Non-pigmented ciliary epithelial cell (primary cell): ENCODE results near the gene TEAD1.

Experiments
- DNase-seq: peaks from one replicate; pipeline ENCODE4 v3.0.0-alpha.2; 2010; ENCODE audit warnings: low read depth

Gene TEAD1

GRCh38 chr11:12764187-12764914, 90.1 kb downstream of the TEAD1 start:
- no peak for DNase-seq

- DNase-seq, result no peak
Observed at GRCh38 chr11:12765428-12765827, 91.2 kb downstream of the TEAD1 start.

- no peak for DNase-seq
Observed at GRCh38 chr11:12767027-12767426, 92.8 kb downstream of the TEAD1 start.

- DNase-seq, result no peak
Observed at GRCh38 chr11:12767577-12767976, 93.4 kb downstream of the TEAD1 start.

GRCh38 chr11:12768726-12769673, 94.8 kb downstream of the TEAD1 start:
- DNase-seq, result no peak

GRCh38 chr11:12769834-12770345, 95.7 kb downstream of the TEAD1 start:
- DNase-seq, result peak; percentile 70

- no peak for DNase-seq
Observed at GRCh38 chr11:12770435-12770834, 96.2 kb downstream of the TEAD1 start.

- DNase-seq, result no peak
Observed at GRCh38 chr11:12770966-12771597, 96.9 kb downstream of the TEAD1 start.

GRCh38 chr11:12771875-12772274, 97.7 kb downstream of the TEAD1 start:
- DNase-seq, result no peak

GRCh38 chr11:12772324-12772723, 98.1 kb downstream of the TEAD1 start:
- DNase-seq, result no peak

GRCh38 chr11:12773591-12773990, 99.4 kb downstream of the TEAD1 start:
- DNase-seq, result no peak

GRCh38 chr11:12775955-12776354, 101.7 kb downstream of the TEAD1 start:
- DNase-seq, result no peak

- no peak for DNase-seq
Observed at GRCh38 chr11:12777208-12777874, 103.1 kb downstream of the TEAD1 start.

- DNase-seq, result no peak
Observed at GRCh38 chr11:12778240-12778905, 104.2 kb downstream of the TEAD1 start.

- no peak for DNase-seq
Observed at GRCh38 chr11:12783765-12784164, 109.5 kb downstream of the TEAD1 start.

GRCh38 chr11:12784445-12784844, 110.2 kb downstream of the TEAD1 start:
- no peak for DNase-seq

GRCh38 chr11:12784987-12785386, 110.8 kb downstream of the TEAD1 start:
- DNase-seq, result no peak

- DNase-seq, result no peak
Observed at GRCh38 chr11:12785901-12786300, 111.7 kb downstream of the TEAD1 start.

GRCh38 chr11:12786450-12786849, 112.2 kb downstream of the TEAD1 start:
- no peak for DNase-seq

- no peak for DNase-seq
Observed at GRCh38 chr11:12786891-12787290, 112.7 kb downstream of the TEAD1 start.

GRCh38 chr11:12787847-12788246, 113.6 kb downstream of the TEAD1 start:
- DNase-seq, result no peak
